ENCODE measurements around the gene AACS. TPM values are rescaled to one million over a fixed set of nuclear protein-coding genes. Genes with fewer than 3 reads are reported as not detected.

AACS gene
- total and polyA plus RNA-seq, 3 donors from 2014 or later = 26.0 to 44.8 (median 31.7) TPM

DNA sequence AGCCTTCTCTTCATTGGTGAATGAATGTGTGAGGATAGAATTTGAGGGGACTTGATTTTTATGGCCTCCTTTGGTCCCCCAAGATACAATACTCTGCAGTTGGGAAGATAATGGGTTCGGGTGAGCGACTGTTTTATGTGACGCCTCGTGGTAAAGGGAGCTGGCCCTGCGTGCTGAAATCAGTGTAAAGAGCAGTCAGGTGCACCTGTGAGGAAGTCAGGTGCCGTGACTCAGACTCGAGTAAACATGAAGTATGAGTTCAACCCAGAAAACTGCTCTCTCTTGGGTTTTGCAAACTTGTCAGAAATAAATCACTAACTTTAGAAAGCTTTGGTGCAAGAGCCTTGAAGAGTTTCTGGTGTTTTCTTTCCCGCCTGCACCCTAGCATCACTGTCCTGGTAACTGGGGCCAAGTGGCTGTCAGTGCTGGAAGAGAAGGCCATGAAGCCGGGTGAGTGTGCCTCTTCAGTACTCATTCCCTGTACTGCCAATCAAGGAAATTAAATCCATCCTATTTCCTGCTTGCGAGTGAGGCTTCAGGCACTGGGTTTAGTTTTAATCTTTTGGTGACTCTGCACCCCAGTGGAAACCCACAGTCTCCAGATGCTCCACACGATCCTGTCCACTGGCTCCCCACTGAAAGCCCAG, 59.2 kb downstream of the AACS start:
- no peak overlapping the region for H3K27ac ChIP-seq
- no peak for DNase-seq
- no peak overlapping the region for H3K4me3 ChIP-seq
- WGBS, 2 donors = 92 to 94% methylated on average over 9 to 11 of the region's 11 CpGs
- H3K27me3 ChIP-seq = no peaks in the 10 kb centered on the region
- no peaks in the 10 kb centered on the region for H3K36me3 ChIP-seq (ENCODE audit: low read depth, missing control alignments)
- TF ChIP-seq, protein P1, sequence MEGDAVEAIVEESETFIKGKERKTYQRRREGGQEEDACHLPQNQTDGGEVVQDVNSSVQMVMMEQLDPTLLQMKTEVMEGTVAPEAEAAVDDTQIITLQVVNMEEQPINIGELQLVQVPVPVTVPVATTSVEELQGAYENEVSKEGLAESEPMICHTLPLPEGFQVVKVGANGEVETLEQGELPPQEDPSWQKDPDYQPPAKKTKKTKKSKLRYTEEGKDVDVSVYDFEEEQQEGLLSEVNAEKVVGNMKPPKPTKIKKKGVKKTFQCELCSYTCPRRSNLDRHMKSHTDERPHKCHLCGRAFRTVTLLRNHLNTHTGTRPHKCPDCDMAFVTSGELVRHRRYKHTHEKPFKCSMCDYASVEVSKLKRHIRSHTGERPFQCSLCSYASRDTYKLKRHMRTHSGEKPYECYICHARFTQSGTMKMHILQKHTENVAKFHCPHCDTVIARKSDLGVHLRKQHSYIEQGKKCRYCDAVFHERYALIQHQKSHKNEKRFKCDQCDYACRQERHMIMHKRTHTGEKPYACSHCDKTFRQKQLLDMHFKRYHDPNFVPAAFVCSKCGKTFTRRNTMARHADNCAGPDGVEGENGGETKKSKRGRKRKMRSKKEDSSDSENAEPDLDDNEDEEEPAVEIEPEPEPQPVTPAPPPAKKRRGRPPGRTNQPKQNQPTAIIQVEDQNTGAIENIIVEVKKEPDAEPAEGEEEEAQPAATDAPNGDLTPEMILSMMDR (IDR thresholded peaks at IDR 0.05) = no peak
- no peak for TF ChIP-seq POLR2A (IDR thresholded peaks at IDR 0.05)
- H3K4me1 ChIP-seq = no peaks in the 10 kb centered on the region
- no peaks in the 10 kb centered on the region for H3K9me3 ChIP-seq
- intact Hi-C loops (cut with DNase I; ENCODE audit: low total_unique reads) = no loop called here

DNA sequence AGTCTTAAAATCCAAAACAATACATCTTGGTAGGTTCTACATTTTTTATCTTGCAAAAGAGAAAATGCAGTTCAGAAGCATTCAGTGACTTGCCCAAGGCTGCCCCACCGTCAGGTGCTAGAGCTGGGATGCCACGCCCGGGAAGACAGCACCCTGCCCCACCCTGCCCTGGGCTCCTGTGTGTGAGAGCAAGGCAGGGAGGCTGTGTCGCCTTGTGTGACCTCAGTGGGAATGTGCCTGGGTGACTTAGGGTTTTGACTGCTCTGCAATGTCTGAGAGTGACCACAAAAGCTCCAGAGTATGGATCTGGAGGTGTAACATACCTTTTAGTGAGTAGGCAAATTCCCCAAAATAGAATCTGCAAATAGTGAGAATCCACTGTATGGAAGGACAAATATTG, 60.0 kb downstream of the AACS start:
- Histone ChIP-seq H3K36me3 (ENCODE audit: low read depth, missing control alignments) (no peaks in the 10 kb centered on the region), H3K4me1 (no peaks in the 10 kb centered on the region), H3K4me3 (no peak overlapping the region), H3K27me3 (no peaks in the 10 kb centered on the region), H3K9me3 (no peaks in the 10 kb centered on the region), H3K27ac (no peak overlapping the region)
- WGBS, 2 donors = 95 to 96% methylated on average over 3 to 4 of the region's 4 CpGs
- DNase-seq = no peak
- intact Hi-C loops (cut with DNase I; ENCODE audit: low total_unique reads) = no loop called here
- TF ChIP-seq, protein P1 (IDR thresholded peaks at IDR 0.05) = no peak
- TF ChIP-seq POLR2A (IDR thresholded peaks at IDR 0.05) = no peak

- Histone ChIP-seq H3K9me3 (no peaks in the 10 kb centered on the region), H3K4me1 (no peaks in the 10 kb centered on the region), H3K4me3 (no peak overlapping the region), H3K27ac (no peak overlapping the region), H3K36me3 (ENCODE audit: low read depth, missing control alignments) (no peaks in the 10 kb centered on the region), H3K27me3 (no peaks in the 10 kb centered on the region)
- 93 to 95% methylated on average over 18 of the region's 18 CpGs for WGBS, 2 donors
- no peak for TF ChIP-seq POLR2A (IDR thresholded peaks at IDR 0.05)
- TF ChIP-seq, protein P1 (IDR thresholded peaks at IDR 0.05) = no peak
- no peak for DNase-seq
- intact Hi-C loops (cut with DNase I; ENCODE audit: low total_unique reads) = no loop called here
Observed at GRCh38 chr12:125128439-125129178, 63.4 kb downstream of the AACS start.

DNA sequence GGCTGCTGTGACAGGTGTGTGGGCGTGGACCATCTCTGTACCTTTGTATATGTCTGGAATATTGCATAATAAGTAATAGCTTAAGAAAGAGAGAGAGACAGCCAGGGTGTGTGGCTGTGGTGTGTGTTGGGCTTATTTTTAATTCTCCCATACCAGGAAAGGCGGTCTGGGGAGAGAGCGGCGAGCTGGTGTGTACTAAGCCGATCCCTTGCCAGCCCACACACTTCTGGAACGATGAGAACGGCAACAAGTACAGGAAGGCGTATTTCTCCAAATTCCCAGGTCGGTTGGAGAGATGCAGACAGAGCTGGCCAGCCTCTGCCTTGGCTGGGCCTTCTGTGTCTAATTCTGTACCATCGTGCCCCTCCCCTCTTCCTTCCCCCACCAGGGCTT, 63.9 kb downstream of the AACS start:
- intact Hi-C loops (cut with DNase I; ENCODE audit: low total_unique reads) = no loop called here
- no peaks in the 10 kb centered on the region for H3K4me1 ChIP-seq
- H3K27me3 ChIP-seq = no peaks in the 10 kb centered on the region
- H3K36me3 ChIP-seq (ENCODE audit: low read depth, missing control alignments) = no peaks in the 10 kb centered on the region
- WGBS, 2 donors = 90 to 95% methylated on average over 10 of the region's 10 CpGs
- H3K4me3 ChIP-seq = no peak overlapping the region
- no peak overlapping the region for H3K27ac ChIP-seq
- no peaks in the 10 kb centered on the region for H3K9me3 ChIP-seq
- no peak for DNase-seq
- TF ChIP-seq, protein P1 (IDR thresholded peaks at IDR 0.05) = no peak
- TF ChIP-seq POLR2A (IDR thresholded peaks at IDR 0.05) = no peak
